Liver (tissue), 3 donors: ENCODE measurements around the gene CHAT.

ENCODE experiments used
- EGR1 ChIP-seq, 2 donors: IDR thresholded peaks; 2 replicates each; pipeline ENCODE4 v1.6.1; 2016 to 2018; ENCODE audit warnings: antibody characterized with exemption in 2 of 2, low read depth in 2 of 2
- FOXA1 ChIP-seq: IDR thresholded peaks from 2 replicates; pipeline ENCODE4 v1.6.1; 2016; ENCODE audit warnings: antibody characterized with exemption
- GABPA ChIP-seq, 2 donors: IDR thresholded peaks in 1 of 2; conservative IDR thresholded peaks in 1 of 2; 2 replicates each; pipeline ENCODE4 v1.6.1; 2016; ENCODE audit warnings: antibody characterized with exemption in 2 of 2, mild to moderate bottlenecking in 1 of 2, moderate library complexity in 1 of 2
- HNF4A ChIP-seq, 2 donors: conservative IDR thresholded peaks; 2 replicates each; pipeline ENCODE4 v1.6.1; 2016; ENCODE audit warnings: antibody characterized with exemption in 2 of 2, mild to moderate bottlenecking in 2 of 2
- JUND ChIP-seq, 2 donors: IDR thresholded peaks; 2 replicates each; pipeline ENCODE4 v1.6.1; 2016; ENCODE audit warnings: antibody characterized with exemption in 2 of 2
- RAD21 ChIP-seq, 2 donors: IDR thresholded peaks; 2 replicates each; pipeline ENCODE4 v1.6.1; 2016; ENCODE audit warnings: antibody characterized with exemption in 2 of 2, mild to moderate bottlenecking in 2 of 2
- RXRA ChIP-seq, 2 donors: IDR thresholded peaks; 2 replicates each; pipeline ENCODE4 v1.6.1; 2017 to 2018; ENCODE audit warnings: antibody characterized with exemption in 2 of 2, mild to moderate bottlenecking in 1 of 2
- SP1 ChIP-seq: IDR thresholded peaks from 2 replicates; pipeline ENCODE4 v1.6.1; 2018; ENCODE audit warnings: antibody characterized with exemption, mild to moderate bottlenecking
- TAF1 ChIP-seq: conservative IDR thresholded peaks from 2 replicates; pipeline ENCODE4 v1.6.1; 2016; ENCODE audit warnings: antibody characterized with exemption, mild to moderate bottlenecking
- YY1 ChIP-seq: IDR thresholded peaks from 2 replicates; pipeline ENCODE4 v1.6.1; 2016; ENCODE audit warnings: antibody characterized with exemption, mild to moderate bottlenecking
- TF ChIP-seq, protein P1 (sequence below): fragments of 150-350 bp; IDR thresholded peaks from 2 replicates; pipeline ENCODE4 v1.5.1; 2017; ENCODE audit warnings: improper control_type of control experiment, low read depth, low read length; ENCODE audit not compliant: missing input control
- TF ChIP-seq, protein P2 (sequence below): IDR thresholded peaks from 2 replicates; pipeline ENCODE4 v1.6.1; 2016; ENCODE audit warnings: antibody characterized with exemption
- TF ChIP-seq, protein P3 (sequence below): IDR thresholded peaks from 2 replicates; pipeline ENCODE4 v1.6.1; 2016; ENCODE audit warnings: antibody characterized with exemption, mild to moderate bottlenecking
- TF ChIP-seq, protein P4 (sequence below): IDR thresholded peaks from 2 replicates; pipeline ENCODE4 v1.6.1; 2016; ENCODE audit warnings: antibody characterized with exemption
- donor health status: healthy.
- donor health status: healthy.

DNA sequence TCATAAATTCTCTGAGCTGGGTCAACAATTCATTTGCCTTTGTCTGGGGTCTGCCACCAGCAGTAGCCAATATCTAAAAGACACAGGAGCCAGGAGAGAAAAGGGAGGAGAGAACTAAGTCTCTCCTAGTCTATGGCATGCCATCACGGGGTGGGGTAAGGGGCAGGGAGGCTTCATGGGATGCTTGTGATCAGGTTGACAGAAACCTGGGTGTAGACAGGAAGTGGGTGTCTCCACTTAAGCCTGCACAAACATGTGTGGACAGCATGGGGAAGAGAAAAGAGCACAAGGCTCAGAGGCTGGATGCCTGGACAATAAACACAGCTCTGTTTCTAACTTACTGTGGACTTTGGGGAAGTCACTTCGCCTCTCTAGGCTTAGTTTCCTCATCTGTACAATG lies 54.2 kb downstream of the CHAT start:
- TF ChIP-seq, protein P1, sequence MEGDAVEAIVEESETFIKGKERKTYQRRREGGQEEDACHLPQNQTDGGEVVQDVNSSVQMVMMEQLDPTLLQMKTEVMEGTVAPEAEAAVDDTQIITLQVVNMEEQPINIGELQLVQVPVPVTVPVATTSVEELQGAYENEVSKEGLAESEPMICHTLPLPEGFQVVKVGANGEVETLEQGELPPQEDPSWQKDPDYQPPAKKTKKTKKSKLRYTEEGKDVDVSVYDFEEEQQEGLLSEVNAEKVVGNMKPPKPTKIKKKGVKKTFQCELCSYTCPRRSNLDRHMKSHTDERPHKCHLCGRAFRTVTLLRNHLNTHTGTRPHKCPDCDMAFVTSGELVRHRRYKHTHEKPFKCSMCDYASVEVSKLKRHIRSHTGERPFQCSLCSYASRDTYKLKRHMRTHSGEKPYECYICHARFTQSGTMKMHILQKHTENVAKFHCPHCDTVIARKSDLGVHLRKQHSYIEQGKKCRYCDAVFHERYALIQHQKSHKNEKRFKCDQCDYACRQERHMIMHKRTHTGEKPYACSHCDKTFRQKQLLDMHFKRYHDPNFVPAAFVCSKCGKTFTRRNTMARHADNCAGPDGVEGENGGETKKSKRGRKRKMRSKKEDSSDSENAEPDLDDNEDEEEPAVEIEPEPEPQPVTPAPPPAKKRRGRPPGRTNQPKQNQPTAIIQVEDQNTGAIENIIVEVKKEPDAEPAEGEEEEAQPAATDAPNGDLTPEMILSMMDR = no peak
- TF ChIP-seq, protein P2, sequence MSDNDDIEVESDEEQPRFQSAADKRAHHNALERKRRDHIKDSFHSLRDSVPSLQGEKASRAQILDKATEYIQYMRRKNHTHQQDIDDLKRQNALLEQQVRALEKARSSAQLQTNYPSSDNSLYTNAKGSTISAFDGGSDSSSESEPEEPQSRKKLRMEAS = no peak
- TF ChIP-seq RXRA (IDR thresholded peaks at IDR 0.05) (no peak), GABPA (IDR thresholded peaks at IDR 0.05 in 1 of 2, conservative IDR thresholded peaks at IDR 0.05 in 1 of 2) (no peak), JUND (IDR thresholded peaks at IDR 0.05) (no peak), TAF1 (no peak), YY1 (no peak), FOXA1 (no peak), SP1 (no peak), HNF4A (conservative IDR thresholded peaks at IDR 0.05) (no peak), RAD21 (IDR thresholded peaks at IDR 0.05) (no peak), EGR1 (IDR thresholded peaks at IDR 0.05; ENCODE audit: low read depth in 2 of 2) (no peak)
- TF ChIP-seq, protein P3, sequence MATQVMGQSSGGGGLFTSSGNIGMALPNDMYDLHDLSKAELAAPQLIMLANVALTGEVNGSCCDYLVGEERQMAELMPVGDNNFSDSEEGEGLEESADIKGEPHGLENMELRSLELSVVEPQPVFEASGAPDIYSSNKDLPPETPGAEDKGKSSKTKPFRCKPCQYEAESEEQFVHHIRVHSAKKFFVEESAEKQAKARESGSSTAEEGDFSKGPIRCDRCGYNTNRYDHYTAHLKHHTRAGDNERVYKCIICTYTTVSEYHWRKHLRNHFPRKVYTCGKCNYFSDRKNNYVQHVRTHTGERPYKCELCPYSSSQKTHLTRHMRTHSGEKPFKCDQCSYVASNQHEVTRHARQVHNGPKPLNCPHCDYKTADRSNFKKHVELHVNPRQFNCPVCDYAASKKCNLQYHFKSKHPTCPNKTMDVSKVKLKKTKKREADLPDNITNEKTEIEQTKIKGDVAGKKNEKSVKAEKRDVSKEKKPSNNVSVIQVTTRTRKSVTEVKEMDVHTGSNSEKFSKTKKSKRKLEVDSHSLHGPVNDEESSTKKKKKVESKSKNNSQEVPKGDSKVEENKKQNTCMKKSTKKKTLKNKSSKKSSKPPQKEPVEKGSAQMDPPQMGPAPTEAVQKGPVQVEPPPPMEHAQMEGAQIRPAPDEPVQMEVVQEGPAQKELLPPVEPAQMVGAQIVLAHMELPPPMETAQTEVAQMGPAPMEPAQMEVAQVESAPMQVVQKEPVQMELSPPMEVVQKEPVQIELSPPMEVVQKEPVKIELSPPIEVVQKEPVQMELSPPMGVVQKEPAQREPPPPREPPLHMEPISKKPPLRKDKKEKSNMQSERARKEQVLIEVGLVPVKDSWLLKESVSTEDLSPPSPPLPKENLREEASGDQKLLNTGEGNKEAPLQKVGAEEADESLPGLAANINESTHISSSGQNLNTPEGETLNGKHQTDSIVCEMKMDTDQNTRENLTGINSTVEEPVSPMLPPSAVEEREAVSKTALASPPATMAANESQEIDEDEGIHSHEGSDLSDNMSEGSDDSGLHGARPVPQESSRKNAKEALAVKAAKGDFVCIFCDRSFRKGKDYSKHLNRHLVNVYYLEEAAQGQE = no peak
- TF ChIP-seq, protein P4, sequence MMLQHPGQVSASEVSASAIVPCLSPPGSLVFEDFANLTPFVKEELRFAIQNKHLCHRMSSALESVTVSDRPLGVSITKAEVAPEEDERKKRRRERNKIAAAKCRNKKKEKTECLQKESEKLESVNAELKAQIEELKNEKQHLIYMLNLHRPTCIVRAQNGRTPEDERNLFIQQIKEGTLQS = no peak
